Body of pancreas (tissue), 4 donors: ENCODE measurements around the gene OR7C2. TPM values are rescaled to one million over a fixed set of nuclear protein-coding genes. Genes with fewer than 3 reads are reported as not detected.

Experiments used
- ATAC-seq: fragments of 150-250 bp; one replicate; pipeline ENCODE4 v1.9.1; 2016
- DNase-seq, 4 donors: peaks; one replicate each; pipeline ENCODE4 v3.0.0-alpha.2; 2019
- H3K27ac ChIP-seq, 4 donors: fragments of 200-600 bp; sonication (generic); 1 replicate in 3 of 4; 2 replicates in 1 of 4; pipeline versions ENCODE4 v1.5.1 to v1.6.1; 2016 to 2019; ENCODE audit warnings: mild to moderate bottlenecking in 1 of 4, mixed read lengths in 1 of 4, moderate library complexity in 1 of 4
- H3K27me3 ChIP-seq, 2 donors: fragments of 200-600 bp; sonication (generic); one replicate each; pipeline ENCODE4 v1.6.0; 2016; ENCODE audit warnings: mild to moderate bottlenecking in 1 of 2
- H3K36me3 ChIP-seq, 2 donors: fragments of 200-600 bp; sonication (generic); replicated peaks in 1 of 2; 2 replicates each; pipeline ENCODE4 v1.5.1; 2016; ENCODE audit warnings: low read depth in 2 of 2; ENCODE audit not compliant: insufficient read depth in 1 of 2
- H3K4me1 ChIP-seq: fragments of 200-600 bp; sonication (generic); one replicate; pipeline ENCODE4 v1.6.0; 2016
- H3K4me3 ChIP-seq, 2 donors: fragments of 200-600 bp; sonication (generic); 1 replicate in 1 of 2; 2 replicates in 1 of 2; pipeline ENCODE4 v1.5.1; 2016 to 2019
- H3K9me3 ChIP-seq, 3 donors: fragments of 200-600 bp; sonication (generic); 1 replicate in 2 of 3; 2 replicates in 1 of 3; pipeline ENCODE4 v1.5.1; 2016
- CTCF ChIP-seq, 7 experiments: fragments of 450-650 bp in 4 of 7; fragments of 200-600 bp in 3 of 7; sonication (generic) in 3 of 7; IDR thresholded peaks; one replicate each; pipeline ENCODE4 v1.5.1; 2016 to 2019; ENCODE audit warnings: antibody characterized with exemption in 7 of 7
- POLR2A ChIP-seq, 3 donors: fragments of 450-650 bp; IDR thresholded peaks; one replicate each; pipeline ENCODE4 v1.6.1; 2016; ENCODE audit warnings: antibody characterized with exemption in 3 of 3, mild to moderate bottlenecking in 2 of 3
- WGBS, 2 donors: methylation state at CpG; one replicate each; pipeline ENCODE4 v1.1.5; 2017; 5-methylcytosine and 5-hydroxymethylcytosine counted together
- intact Hi-C: fragments of 100-400 bp; cut with DNase I; formaldehyde crosslinking; loops from one replicate; pipeline ENCODE4 v1.15.1; 2023
- total RNA-seq, 2 donors: library from RNA; depleted of rRNA; stranded (reverse); fragments of >200 nt; gene quantifications; one replicate each; pipeline ENCODE4 v1.1.0, GENCODE V29; 2016

OR7C2 gene
- total RNA-seq, 2 donors from 2014 or later, result not detected

- no peak for TF ChIP-seq POLR2A (IDR thresholded peaks at IDR 0.05)
- no peak for TF ChIP-seq CTCF (IDR thresholded peaks at IDR 0.05)
- Histone ChIP-seq H3K4me1 (no peaks in the 10 kb centered on the region), H3K27me3 (peaks cover 0 to 4% of the 10 kb centered on the region in 2 donors), H3K36me3 (no peaks in the 10 kb centered on the region), H3K4me3 (no peak overlapping the region), H3K9me3 (no peaks in the 10 kb centered on the region), H3K27ac (no peak overlapping the region)
- no peak for ATAC-seq
- no peak for DNase-seq
- 74 to 76% methylated on average over 5 of the region's 5 CpGs for WGBS, 2 donors
- intact Hi-C loops, result no loop called here
Observed at GRCh38 chr19:14985133-14985532, 43.8 kb downstream of the OR7C2 start.

Other genes starting within 250 kb of the OR7C2 start
- gene ADGRE2, start 162.9 kb upstream of the OR7C2 start, total RNA-seq, result 1 to 10 TPM in 1 of 2 donors, under 1 TPM in 1; 0.33 to 1.3 TPM
- not detected for gene OR7A5, start 106.3 kb upstream of the OR7C2 start, total RNA-seq
- not detected for gene OR7C1, start 106.3 kb upstream of the OR7C2 start, total RNA-seq
- gene OR7A10, start 92.6 kb upstream of the OR7C2 start, total RNA-seq, result not detected
- not detected for gene OR7A17, start 55.4 kb upstream of the OR7C2 start, total RNA-seq
- gene SLC1A6, start 38.4 kb downstream of the OR7C2 start, total RNA-seq, result not detected
- gene CASP14, start 108.0 kb downstream of the OR7C2 start, total RNA-seq, result not detected
- not detected for gene OR1I1, start 140.7 kb downstream of the OR7C2 start, total RNA-seq
- gene SYDE1, start 165.9 kb downstream of the OR7C2 start, total RNA-seq, result 1 to 10 TPM; 6.3 to 9.9 TPM